ENCODE data around the gene ESF1.
A peak's percentile ranks its signal among the peaks of the same experiment; 100 is the strongest.

The ESF1 gene

GRCh38 chr20:13692802-13693736 is 91.7 kb downstream of the ESF1 start:
- in situ Hi-C loops (cut with MboI; ENCODE audit: low pct_unique_long_range_greater_than_20kb, low sequenced_read_pairs): no loop called here
- DNase-seq: no peak

- DNase-seq: no peak
- in situ Hi-C loops (cut with MboI; ENCODE audit: low pct_unique_long_range_greater_than_20kb, low sequenced_read_pairs): no loop called here
These were observed 93.8 kb downstream of the ESF1 start for GRCh38 chr20:13690943-13691342.

- no peak for DNase-seq
- in situ Hi-C loops (cut with MboI; ENCODE audit: low pct_unique_long_range_greater_than_20kb, low sequenced_read_pairs): no loop called here
These were observed 96.9 kb downstream of the ESF1 start for GRCh38 chr20:13687815-13688214.

- DNase-seq: no peak
- in situ Hi-C loops (cut with MboI; ENCODE audit: low pct_unique_long_range_greater_than_20kb, low sequenced_read_pairs): no loop called here
These were observed 99.1 kb downstream of the ESF1 start for GRCh38 chr20:13685623-13686022.

GRCh38 chr20:13684566-13685222 is 100.0 kb downstream of the ESF1 start:
- in situ Hi-C loops (cut with MboI; ENCODE audit: low pct_unique_long_range_greater_than_20kb, low sequenced_read_pairs): no loop called here
- DNase-seq: peak; percentile 73

GRCh38 chr20:13683833-13684232 is 100.9 kb downstream of the ESF1 start:
- in situ Hi-C loops (cut with MboI; ENCODE audit: low pct_unique_long_range_greater_than_20kb, low sequenced_read_pairs): no loop called here
- DNase-seq: no peak

GRCh38 chr20:13681248-13682125 is 103.2 kb downstream of the ESF1 start:
- DNase-seq: no peak
- in situ Hi-C loops (cut with MboI; ENCODE audit: low pct_unique_long_range_greater_than_20kb, low sequenced_read_pairs): no loop called here

GRCh38 chr20:13678944-13679343 is 105.8 kb downstream of the ESF1 start:
- no peak for DNase-seq
- in situ Hi-C loops (cut with MboI; ENCODE audit: low pct_unique_long_range_greater_than_20kb, low sequenced_read_pairs): no loop called here

- in situ Hi-C loops (cut with MboI; ENCODE audit: low pct_unique_long_range_greater_than_20kb, low sequenced_read_pairs): no loop called here
- no peak for DNase-seq
These were observed 107.5 kb downstream of the ESF1 start for GRCh38 chr20:13677241-13677640.

- in situ Hi-C loops (cut with MboI; ENCODE audit: low pct_unique_long_range_greater_than_20kb, low sequenced_read_pairs): no loop called here
These were observed 108.0 kb downstream of the ESF1 start for GRCh38 chr20:13676682-13677081.

GRCh38 chr20:13672690-13673089 is 112.0 kb downstream of the ESF1 start:
- no peak for DNase-seq
- in situ Hi-C loops (cut with MboI; ENCODE audit: low pct_unique_long_range_greater_than_20kb, low sequenced_read_pairs): no loop called here

More at GRCh38 chr20:13676682-13677081, 108.0 kb downstream of the ESF1 start:
- DNase-seq: no peak

- DNase-seq: no peak
- in situ Hi-C loops (cut with MboI; ENCODE audit: low pct_unique_long_range_greater_than_20kb, low sequenced_read_pairs): no loop called here
These were observed 112.8 kb downstream of the ESF1 start for GRCh38 chr20:13671916-13672378.

- in situ Hi-C loops (cut with MboI; ENCODE audit: low pct_unique_long_range_greater_than_20kb, low sequenced_read_pairs): no loop called here
- DNase-seq: no peak
These were observed 113.2 kb downstream of the ESF1 start for GRCh38 chr20:13671512-13671911.

- no peak for DNase-seq
- in situ Hi-C loops (cut with MboI; ENCODE audit: low pct_unique_long_range_greater_than_20kb, low sequenced_read_pairs): no loop called here
These were observed 114.6 kb downstream of the ESF1 start for GRCh38 chr20:13670160-13670559.

- in situ Hi-C loops (cut with MboI; ENCODE audit: low pct_unique_long_range_greater_than_20kb, low sequenced_read_pairs): no loop called here
These were observed 118.9 kb downstream of the ESF1 start for GRCh38 chr20:13665709-13666395.

More at GRCh38 chr20:13665709-13666395, 118.9 kb downstream of the ESF1 start:
- DNase-seq: no peak
